NCI-H82 (cell line): ENCODE measurements around the gene SCMH1.
"Not testable (repeated sequence)": the region's sequence is repeated elsewhere in the genome, so short reads cannot be mapped to it uniquely, and the experiment has no call there.

Source experiments
- DNase-seq: peaks from one replicate; lab custom pipeline; 2025; lab: John Stamatoyannopoulos, UW

SCMH1 gene

DNA sequence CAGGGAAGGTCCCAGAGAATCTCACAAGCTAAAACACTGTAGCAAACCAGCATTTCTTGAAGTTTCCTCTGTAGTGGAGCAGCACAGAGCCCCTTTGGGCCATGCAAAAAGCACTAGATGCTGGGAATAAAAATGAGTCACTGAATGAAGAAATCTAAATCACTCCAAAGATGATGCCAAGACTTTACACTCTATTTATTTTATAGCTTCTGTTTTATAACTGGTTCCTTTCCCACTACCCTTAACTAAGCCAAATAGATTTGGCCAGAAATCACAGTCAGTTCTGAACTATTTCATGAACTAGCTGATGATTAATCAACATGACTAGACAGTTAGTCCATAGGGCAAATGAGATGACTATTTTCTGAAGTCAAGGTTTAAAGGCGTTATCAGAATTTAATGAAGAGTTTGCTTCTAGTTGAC is 89.5 kb downstream of the SCMH1 start:
- no peak for DNase-seq

DNA sequence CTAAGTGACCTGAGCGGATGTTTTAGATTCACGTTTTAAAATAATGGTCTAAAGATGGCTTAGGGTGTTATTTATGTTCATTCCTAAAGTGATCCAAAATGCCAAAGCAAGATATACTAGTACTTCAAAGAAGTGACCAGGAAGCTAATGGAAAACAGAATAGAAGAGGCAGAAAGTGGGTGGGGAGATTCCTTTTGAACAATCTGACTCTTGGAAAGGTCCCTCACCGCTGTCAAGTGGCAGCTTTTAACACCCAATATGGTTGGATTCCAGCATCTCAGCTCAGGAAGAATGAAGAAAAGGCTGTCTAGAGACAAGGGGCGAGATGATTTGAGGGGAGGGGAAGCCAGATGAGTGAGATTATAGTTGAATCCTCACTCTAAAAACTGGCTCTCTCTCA is 90.3 kb downstream of the SCMH1 start:
- DNase-seq: peak; percentile 16

DNA sequence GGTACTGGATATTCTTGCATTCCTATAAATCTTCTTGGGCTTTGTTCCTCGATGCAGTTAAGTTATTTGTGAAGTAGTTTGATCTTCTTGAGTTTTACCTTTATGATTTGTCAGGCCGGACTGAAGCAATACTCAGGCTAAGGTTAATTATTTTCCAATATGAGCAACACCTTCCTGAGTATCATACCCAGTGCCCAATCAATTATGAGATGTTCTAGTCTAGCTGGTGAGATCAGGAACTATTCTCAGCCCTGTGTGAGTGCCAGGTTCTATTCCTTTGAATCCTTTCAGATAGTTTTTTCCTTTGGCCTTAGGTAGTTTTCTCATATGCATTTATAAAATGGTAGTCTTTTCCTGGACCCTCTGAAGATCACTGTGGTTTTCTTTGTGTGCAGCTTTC is 92.5 kb downstream of the SCMH1 start:
- DNase-seq: no peak

DNA sequence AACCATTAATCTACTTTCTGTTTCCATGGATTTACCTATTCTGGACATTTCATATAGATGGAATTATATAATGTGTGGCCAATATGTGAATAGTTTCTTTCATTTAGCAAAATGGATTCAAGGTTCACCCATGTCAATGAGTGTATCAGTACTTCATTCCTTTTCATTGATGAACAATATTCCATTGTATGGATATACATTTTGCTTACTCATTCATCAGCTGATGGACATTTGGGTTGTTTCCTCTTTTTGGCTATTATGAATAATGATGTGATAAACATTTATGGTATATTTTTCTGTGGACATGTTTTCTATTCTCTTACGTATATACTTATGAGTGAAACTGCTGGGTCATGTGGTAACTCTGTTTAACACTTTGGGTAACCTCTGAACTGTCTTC is 97.8 kb downstream of the SCMH1 start:
- DNase-seq: no peak

DNA sequence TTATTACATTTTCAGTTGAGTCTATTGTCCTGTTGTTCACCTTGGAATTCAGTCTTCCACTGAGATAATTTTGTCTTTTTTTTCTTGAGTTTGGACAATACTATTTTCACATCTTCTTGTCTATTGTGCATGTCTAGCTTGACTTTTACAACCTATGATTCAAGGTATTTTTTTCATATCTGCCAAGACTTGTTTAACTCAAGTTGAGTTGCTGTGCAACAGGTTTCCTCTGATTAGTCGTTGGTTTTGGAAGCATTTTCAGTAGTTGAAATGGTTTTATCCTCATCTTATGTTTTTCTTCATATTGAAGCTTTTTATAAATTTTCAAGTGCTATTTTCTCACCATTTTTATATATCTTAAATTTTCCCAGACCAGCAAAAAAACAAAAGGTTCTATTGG is 103.6 kb downstream of the SCMH1 start:
- DNase-seq: no peak

DNA sequence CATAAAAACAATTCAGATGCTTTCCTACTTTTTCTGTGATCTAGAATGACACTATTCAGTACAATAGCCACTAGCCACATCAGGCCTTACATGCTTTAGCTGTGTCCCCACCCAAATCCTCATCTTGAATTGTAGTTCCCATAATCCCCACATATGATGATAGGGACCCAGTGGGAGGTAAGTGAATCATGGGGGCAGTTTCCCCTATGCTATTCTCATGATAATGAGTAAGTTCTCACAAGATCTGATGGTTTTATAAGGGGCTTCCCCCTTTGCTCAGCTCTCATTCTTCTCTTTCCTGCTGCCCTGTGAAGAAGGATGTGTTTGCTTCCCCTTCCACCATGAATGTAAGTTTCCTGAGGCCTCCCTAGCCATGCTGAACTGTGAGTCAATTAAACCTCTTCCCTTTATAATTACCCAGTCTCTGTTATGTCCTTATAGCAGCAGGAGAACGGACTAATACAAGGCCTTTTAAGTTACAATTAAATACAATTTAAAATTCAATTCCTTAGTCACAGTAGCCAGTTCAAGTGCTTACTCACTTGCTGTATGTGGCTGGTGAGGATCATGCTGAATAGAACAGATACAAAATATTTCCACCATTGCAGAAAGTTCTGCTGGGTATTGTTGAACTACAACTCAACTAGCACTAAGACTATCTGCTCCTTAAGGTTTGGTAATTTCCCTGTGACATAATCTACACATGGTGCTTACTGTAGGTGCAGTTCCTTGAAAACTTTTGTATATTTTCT is 106.7 kb downstream of the SCMH1 start:
- no peak for DNase-seq

DNA sequence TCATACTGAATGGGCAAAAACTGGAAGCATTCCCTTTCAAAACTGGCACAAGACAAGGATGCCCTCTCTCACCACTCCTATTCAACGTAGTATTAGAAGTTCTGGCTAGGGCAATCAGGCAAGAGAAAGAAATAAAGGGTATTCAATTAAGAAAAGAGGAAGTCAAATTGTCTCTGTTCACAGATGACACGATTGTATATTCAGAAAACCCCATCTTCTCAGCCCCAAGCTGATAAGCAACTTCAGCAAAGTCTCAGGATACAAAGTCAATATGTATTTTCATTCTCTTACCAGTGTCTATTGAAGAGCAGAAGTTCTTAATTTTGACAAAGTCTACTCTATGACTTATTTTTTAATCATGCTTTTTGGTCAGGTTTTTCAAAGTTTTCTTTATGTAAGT is 107.8 kb downstream of the SCMH1 start:
- DNase-seq: not testable (repeated sequence)

DNA sequence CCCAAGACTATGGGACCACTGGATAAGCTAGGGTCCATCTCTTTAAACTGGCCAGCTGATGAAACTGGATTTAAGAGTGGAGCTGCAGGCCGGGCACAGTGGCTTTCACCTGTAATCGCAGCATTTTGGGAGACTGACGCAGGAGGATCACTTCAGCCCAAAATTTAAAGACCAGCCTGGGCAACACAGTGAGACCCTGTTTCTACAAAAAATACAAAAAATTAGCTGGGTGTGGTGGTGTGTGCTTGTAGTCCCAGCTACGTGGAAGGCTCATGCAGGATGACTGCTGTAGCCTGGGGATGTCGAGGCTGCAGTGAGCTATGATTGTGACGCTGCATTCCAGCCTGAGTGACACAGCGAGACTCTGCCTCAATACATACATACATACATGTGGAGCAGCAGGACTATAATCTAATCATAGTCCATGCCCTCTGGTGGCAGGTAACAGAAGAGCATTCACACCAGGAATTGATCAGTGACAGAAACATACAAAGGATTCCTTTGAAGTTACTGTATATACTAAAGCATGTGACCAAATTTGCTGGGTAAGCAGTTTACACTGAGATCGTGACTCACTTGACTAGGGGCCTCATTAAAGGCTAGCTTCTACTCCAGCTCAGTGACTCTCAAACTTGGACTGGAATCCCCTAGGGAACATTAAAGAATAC is 119.1 kb downstream of the SCMH1 start:
- peak; percentile 67 for DNase-seq

DNA sequence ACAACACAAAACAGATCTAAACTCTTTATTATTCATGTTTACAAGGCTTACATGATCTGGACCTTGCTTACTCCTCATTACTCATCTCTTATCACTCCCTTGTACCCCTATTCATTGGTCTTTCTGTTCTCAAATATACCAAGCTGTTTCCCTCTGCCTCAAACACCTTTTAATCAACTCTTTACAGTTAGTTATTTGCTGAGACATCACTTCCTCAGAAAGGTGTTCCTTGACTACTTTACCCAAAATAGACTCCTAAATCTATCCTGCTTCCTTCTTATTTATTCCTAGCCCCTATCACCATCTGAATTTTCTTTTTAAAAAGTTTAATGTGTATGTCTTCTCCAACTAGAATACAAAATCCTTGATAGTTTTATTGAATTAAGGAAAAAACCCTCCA is 120.0 kb downstream of the SCMH1 start:
- DNase-seq: no peak

DNA sequence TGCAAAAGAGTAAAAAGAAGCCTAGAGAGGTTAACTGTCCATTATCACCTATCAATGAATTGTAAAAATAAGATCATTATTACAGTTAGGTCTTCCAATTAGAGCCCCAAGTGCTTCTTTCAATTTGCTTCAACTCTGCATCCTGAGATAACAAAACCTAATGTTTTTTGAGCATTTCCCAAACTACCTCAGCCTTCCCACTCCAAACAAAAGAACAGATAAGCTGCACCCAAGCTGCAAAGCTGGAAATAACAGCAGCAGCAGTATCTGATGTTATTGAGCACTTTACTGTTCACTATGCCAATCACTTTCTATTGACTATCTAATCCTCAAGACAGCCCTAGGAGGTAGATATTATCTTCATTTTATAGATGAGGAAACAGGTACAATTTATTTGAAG is 123.5 kb downstream of the SCMH1 start:
- DNase-seq: no peak

DNA sequence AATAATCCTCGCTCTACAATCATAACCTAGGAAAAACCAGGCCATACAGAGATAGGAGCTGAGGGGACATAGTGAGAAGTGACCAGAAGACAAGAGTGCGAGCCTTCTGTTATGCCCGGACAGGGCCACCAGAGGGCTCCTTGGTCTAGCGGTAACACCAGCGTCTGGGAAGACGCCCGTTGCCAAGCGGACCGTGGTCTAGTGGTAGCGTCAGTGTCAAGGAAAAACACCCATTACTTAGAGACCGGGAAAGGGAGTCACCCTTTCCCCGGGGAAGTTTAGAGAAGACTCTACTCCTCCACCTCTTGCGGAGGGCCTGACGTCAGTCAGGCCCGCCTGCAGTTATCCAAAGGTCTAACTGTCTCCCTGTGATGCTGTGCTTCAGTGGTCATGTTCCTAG is 124.9 kb downstream of the SCMH1 start:
- DNase-seq: not testable (repeated sequence)

DNA sequence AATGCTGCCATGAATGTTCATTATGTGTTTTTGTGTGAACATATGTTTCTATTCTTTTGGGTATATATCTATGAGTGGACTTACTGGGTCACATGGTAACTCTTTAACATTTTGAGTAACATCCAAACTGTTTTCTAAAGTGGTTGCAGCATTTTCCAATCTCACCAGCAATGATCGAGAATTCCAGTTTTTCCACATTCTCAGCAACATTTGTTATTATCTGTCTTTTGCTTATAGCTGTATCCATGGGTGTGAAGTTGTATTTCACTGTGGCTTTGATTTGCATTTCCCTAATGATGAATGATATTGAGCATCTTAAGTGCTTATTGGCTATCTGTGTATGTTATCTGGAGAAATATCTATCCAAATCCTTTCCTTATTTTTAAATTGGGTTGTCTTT is 131.4 kb downstream of the SCMH1 start:
- no peak for DNase-seq

DNA sequence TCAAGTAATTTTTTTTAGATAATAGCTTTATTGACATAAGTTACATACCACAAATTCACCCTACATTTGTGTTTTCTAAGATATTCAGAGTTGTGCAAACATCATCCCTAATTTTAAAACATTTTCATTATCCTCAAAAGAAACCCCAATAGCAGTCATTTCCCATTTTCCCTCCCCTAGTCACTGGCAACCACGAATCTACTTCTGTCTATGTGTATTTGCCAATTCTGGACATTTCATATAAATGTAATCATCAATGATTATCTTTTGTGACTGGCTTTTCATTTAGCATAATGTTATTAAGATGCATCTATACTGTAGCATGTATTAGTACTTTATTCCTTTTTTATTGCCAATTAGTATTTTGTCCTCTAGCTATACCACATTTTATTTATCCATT is 131.8 kb downstream of the SCMH1 start:
- DNase-seq: no peak

DNA sequence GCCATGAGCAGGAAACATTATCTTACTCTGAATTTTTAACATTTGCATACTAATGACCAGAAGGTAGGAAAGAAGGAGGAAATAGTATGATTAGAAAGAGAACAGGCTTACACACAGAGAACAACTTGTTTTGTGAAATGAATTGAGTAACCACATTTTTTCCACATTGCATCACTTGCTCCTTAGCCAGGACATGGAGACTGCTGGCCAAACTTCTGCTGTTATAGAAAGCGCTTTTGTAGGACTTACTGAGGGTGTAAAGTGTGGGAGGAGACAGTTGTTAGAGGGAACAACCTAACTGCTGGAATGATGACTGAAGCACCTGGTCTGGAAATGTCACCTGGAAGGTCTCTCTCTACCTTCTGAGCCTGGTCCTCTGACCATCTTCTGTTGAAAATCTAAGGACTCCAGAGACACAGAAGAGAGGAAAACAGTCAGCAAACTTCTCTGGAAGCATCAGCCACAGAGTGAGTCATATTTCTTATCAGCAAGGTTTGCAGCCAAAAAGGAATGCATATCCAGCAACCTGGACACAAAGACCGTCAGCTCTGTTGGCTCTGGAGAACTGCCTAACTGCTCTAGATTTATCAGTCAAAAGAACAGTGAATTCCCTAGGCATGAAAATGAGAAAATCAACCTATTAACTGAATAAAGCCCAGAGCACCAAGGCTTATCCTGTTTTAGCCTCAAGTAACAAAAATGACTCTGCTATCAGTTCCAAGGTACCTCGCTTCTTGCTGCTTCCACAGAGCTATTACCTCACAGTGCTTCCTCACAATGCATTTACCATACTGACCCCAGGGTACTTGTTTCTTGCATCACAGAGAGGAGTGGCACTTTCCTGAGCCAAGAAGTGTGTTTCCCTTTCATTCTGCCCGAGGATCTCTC is 132.6 kb downstream of the SCMH1 start:
- DNase-seq: no peak

DNA sequence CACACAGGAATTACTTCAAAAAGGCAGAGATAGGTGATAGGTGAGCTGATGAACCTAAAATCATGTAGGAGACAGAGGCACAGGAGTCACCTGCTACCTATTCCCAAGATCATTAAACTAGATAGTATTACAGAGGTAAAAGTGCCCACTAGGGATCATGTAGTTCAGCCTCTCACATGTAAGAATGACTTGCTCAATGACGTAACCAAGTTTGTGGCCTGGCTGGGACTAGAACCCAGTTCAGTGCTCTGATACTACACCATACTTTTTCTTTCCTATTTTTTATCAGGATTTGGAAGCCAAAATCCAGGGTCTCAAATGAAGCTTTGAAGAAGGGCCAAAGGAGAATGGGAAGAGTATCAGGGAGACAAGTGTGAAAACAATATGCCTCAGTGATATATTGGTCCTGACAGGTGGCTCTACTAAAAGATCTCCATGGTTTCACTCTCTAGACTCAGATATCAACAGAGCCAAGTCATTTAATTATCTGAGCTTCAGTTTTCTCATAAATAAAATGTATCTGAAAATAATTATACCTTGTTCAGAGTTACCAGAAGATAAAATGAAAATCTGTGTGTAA is 133.3 kb downstream of the SCMH1 start:
- no peak for DNase-seq

DNA sequence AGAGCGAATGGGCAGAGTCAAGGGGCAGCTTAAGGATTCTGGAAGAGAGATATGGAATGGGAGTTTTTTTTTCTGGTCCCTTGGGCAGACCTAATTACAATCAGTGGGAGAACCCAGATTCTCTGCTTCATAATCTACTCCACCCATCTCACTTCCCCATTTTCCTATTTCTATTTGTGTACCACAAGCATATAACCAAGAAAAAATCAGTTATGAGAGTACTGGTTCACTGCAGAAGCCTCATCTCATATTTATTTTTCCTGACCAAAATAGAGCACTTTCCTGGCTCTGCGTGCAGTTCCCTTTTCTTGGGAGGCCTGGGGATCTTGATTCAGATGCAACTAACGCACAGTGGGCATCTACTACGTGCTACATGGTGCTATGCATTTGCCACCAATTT is 138.3 kb downstream of the SCMH1 start:
- DNase-seq: no peak

DNA sequence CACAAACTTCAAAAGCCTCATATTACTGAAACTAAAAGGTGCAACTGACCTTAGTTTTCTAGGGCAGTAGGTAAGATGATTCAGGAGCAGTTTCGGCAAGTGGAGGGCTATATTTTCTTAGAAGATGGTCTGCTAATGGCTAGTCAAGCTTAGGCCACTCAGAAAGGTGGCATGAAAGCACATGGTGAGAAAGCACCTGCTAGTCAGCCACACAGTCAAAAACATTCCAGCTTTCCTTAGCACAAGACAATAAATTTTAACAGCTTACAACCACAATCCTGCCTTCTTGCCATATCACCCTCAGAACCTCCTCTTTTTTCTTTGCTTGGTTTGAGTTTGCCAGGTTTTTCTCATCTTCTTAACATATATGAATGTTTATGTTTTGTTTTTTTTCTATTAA is 139.5 kb downstream of the SCMH1 start:
- no peak for DNase-seq

DNA sequence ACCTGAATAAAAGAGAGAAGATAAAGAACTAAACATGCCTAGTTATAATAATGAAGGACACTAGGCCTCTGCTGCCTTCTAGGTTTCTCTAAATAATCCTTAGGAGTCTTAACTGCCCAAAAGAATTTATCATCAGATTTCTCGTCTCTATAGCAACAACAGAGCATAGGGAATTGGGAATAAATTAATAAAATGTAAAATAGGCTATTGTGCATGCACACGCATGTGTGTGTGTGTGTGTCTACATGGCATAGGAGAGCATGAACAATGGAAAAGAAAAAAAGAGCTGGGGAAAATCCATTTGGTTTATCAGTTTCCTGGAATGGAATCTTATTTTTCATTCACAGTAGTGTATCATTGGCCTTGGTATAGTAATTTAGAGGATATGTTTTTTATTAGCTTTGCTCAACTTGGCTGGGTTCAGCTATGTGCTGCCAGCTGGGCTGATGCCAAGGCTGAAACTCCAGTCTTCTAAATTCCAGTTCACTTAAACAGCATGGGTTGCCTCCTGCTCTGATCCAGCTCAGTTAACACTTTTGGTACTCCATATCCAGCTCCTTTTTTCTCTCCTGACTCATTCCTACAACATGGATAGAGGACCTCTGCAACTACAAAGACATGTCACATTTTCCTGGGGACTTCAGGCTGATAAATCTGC is 140.0 kb downstream of the SCMH1 start:
- DNase-seq: no peak

DNA sequence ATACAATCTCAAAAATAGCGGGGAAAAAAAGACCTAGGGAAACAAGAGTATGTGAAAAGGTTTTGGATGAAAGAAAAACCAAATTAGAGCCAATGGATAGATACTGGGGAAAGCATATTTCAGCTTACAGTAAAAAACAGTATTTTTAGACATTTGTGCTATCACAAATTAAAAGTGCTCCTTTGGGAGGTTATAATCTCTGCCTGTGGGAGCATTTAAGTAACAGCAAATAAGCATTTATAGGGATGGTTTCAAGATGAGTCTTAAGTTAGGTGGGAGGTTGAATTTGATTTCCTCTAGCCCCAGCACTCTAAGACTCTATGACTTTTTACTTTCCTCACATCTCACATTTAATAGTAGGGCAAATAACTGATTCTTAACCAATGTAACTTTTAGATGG is 141.0 kb downstream of the SCMH1 start:
- DNase-seq: no peak

DNA sequence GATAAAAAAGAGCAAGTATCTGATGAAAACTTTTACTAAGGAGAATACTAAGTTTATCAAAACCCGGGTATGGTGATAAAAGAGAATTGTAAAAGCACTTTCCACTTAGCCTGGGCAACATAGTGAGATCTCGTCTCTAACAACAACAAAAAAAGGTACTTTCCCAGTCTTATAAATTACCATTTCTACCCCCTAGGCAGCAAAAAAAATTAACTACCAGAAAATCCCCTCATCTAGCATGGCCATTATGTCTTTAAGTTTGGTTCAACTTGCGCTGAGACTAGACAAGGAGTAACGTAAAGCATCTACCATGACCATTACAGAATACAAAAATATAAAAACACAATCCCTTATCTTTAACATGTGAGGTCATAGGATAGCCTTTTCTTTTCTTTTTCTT is 141.9 kb downstream of the SCMH1 start:
- DNase-seq: no peak

DNA sequence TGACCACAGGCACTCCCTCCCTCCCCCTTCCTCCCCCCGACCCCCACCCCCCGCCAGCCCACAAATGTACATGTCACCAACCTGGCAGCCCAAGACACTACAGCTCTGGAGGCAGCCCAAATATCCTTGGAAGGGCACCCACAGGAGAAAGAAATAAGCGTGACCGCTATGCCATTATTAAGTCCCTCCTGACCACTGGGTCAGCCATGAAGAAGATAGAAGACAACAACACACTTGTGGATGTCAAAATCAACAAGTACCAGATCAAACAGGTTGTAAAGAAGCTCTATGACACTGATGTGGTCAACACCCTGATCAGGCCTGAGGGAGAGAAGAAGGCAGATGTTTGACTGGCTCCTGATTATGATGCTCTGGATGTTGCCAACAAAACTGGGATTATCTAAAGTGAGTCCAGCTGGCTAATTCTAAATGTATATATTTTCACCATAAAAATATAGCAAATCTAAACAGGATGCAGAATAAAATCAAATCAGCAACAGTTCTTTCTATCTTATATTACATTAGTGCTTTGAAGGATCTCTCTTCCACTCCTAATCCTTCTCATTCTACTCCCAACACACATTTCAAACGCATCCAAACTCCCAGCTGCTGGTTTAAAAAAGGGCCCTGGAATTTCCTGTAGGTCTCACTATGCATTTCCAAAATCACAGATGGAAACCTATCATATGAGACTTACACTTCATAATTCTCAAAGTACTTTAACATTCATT is 143.2 kb downstream of the SCMH1 start:
- no peak for DNase-seq
